ENCODE measurements around the gene ONECUT1.

Gene ONECUT1

GRCh38 chr15:52798529-52799101 lies 8.5 kb upstream of the ONECUT1 start:
- no peak for DNase-seq
- intact Hi-C loops (cut with DNase I) = no loop called here

- intact Hi-C loops (cut with DNase I) = no loop called here
- no peak for DNase-seq
These were observed 7.7 kb upstream of the ONECUT1 start for GRCh38 chr15:52797625-52798501.

- intact Hi-C loops (cut with DNase I) = no loop called here
- no peak for DNase-seq
These were observed 6.8 kb upstream of the ONECUT1 start for GRCh38 chr15:52796753-52797520.

GRCh38 chr15:52796228-52796521 lies 6.0 kb upstream of the ONECUT1 start:
- intact Hi-C loops (cut with DNase I) = no loop called here
- DNase-seq = no peak

- DNase-seq = no peak
- intact Hi-C loops (cut with DNase I) = no loop called here
These were observed 5.5 kb upstream of the ONECUT1 start for GRCh38 chr15:52795464-52796227.

GRCh38 chr15:52794665-52795463 lies 4.7 kb upstream of the ONECUT1 start:
- intact Hi-C loops (cut with DNase I) = no loop called here
- DNase-seq = no peak

- intact Hi-C loops (cut with DNase I) = no loop called here
- DNase-seq = no peak
These were observed 1.6 kb upstream of the ONECUT1 start for GRCh38 chr15:52791776-52792175.

- peak in 2 of 42 donors; percentile 15 to 47 for DNase-seq
- intact Hi-C loops (cut with DNase I) = no loop called here
These were observed 1.0 kb upstream of the ONECUT1 start for GRCh38 chr15:52790941-52791751.

- intact Hi-C loops (cut with DNase I) = loop anchor here (10.0 kb wide), 1 partner anchor 405 kb away; no protein-coding TSS in a partner anchor
- DNase-seq = no peak
These were observed 451 bp downstream of the ONECUT1 start for GRCh38 chr15:52789601-52790168.

- DNase-seq = no peak
- intact Hi-C loops (cut with DNase I) = loop anchor here (10.0 kb wide), 1 partner anchor 406 kb away; no protein-coding TSS in a partner anchor
These were observed 1.0 kb downstream of the ONECUT1 start for GRCh38 chr15:52789008-52789600.

GRCh38 chr15:52788099-52788986 lies 1.8 kb downstream of the ONECUT1 start:
- no peak for DNase-seq
- intact Hi-C loops (cut with DNase I) = loop anchor here (10.0 kb wide), 1 partner anchor 406 kb away; no protein-coding TSS in a partner anchor

- intact Hi-C loops (cut with DNase I) = loop anchor here (10.0 kb wide), 1 partner anchor 407 kb away; no protein-coding TSS in a partner anchor
- DNase-seq = no peak
These were observed 2.5 kb downstream of the ONECUT1 start for GRCh38 chr15:52787549-52788098.

GRCh38 chr15:52787123-52787503 lies 3.0 kb downstream of the ONECUT1 start:
- DNase-seq = no peak
- intact Hi-C loops (cut with DNase I) = loop anchor here (10.0 kb wide), 1 partner anchor 408 kb away; no protein-coding TSS in a partner anchor

- DNase-seq = no peak
- intact Hi-C loops (cut with DNase I) = loop anchor here (10.0 kb wide), 1 partner anchor 408 kb away; no protein-coding TSS in a partner anchor
These were observed 3.6 kb downstream of the ONECUT1 start for GRCh38 chr15:52786436-52787122.
